Heart right ventricle (tissue), 16 donors: ENCODE measurements around the gene PMEPA1. TPM values are rescaled to one million over a fixed set of nuclear protein-coding genes. Genes with fewer than 3 reads are reported as not detected.

ENCODE experiments used
- ATAC-seq, 8 donors: fragments of 200-7000 bp; cut with Tn5 transposase; one replicate each; pipeline ENCODE4 v1.9.1; 2020; ENCODE audit warnings: mild to moderate bottlenecking in 8 of 8, moderate library complexity in 8 of 8, moderate number of reproducible peaks in 1 of 8
- DNase-seq, 2 donors: peaks; one replicate each; pipeline ENCODE4 v3.0.0-alpha.2; 2020
- H3K27ac ChIP-seq, 10 donors: fragments of 200-600 bp; sonication (generic) in 2 of 10; one replicate each; pipeline versions ENCODE4 v1.5.0 to v1.8.0; 2020 to 2022; ENCODE audit warnings: mild to moderate bottlenecking in 3 of 10
- H3K27me3 ChIP-seq, 7 donors: fragments of 200-600 bp; one replicate each; pipeline ENCODE4 v1.8.0; 2021 to 2022; ENCODE audit warnings: mild to moderate bottlenecking in 2 of 7
- H3K36me3 ChIP-seq, 9 donors: fragments of 200-600 bp; sonication (generic) in 1 of 9; one replicate each; pipeline versions ENCODE4 v1.5.0 to v1.8.0; 2020 to 2022; ENCODE audit warnings: mild to moderate bottlenecking in 2 of 9
- H3K4me1 ChIP-seq, 9 donors: fragments of 200-600 bp; sonication (generic) in 1 of 9; one replicate each; pipeline versions ENCODE4 v1.5.0 to v1.8.0; 2020 to 2022; ENCODE audit warnings: mild to moderate bottlenecking in 4 of 9
- H3K4me3 ChIP-seq, 10 donors: fragments of 200-600 bp; sonication (generic) in 2 of 10; one replicate each; pipeline versions ENCODE4 v1.5.0 to v1.8.0; 2020 to 2022; ENCODE audit warnings: mild to moderate bottlenecking in 7 of 10, moderate library complexity in 2 of 10
- H3K9me3 ChIP-seq, 11 donors: fragments of 200-600 bp in 10 of 11; sonication (generic) in 2 of 11; one replicate each; pipeline versions ENCODE4 v1.5.0 to v1.8.0; 2013 to 2022; ENCODE audit warnings: mild to moderate bottlenecking in 2 of 11, control low read depth in 1 of 11, moderate library complexity in 1 of 11
- WGBS, 2 donors: extraction: QIAGEN DNeasy Blood & Tissue Kit; methylation state at CpG; one replicate each; pipeline ENCODE4 v1.1.7; 2013; ENCODE audit warnings: inconsistent platforms in 1 of 2; 5-methylcytosine and 5-hydroxymethylcytosine counted together
- intact Hi-C, 10 donors: fragments of 100-400 bp; cut with DNase I; formaldehyde crosslinking; loops; one replicate each; pipeline versions ENCODE4 v1.11.1 to v1.14.2; 2022
- polyA plus RNA-seq, 2 donors: library from polyadenylated mRNA; stranded (reverse); fragments of 200-250 nt; gene quantifications; one replicate each; pipeline ENCODE4 v1.2.3, GENCODE V29; 2013
- total RNA-seq, 10 donors: library from RNA; stranded (reverse); fragmentation: NEBNext Ultra II Directional in 3 of 10; extraction: Animal tissue kit (Norgen Biotek cat#: 25700) in 3 of 10; gene quantifications; one replicate each; pipeline versions ENCODE4 v1.2.1 to v1.2.4, GENCODE V29; 2021 to 2023
- TF ChIP-seq, protein P1 (sequence below), 9 donors: fragments of 200-600 bp; sonication (generic) in 2 of 9; IDR thresholded peaks; one replicate each; pipeline versions ENCODE4 v1.5.0 to v1.8.0; 2021 to 2022; ENCODE audit warnings: antibody characterized with exemption in 9 of 9, mild to moderate bottlenecking in 5 of 9, moderate library complexity in 1 of 9
- donor health status: Arrhythmogenic right ventricular cardiomyopathy.
- donor health status: ischemic (EF 13 %, LVEDD 7.1; RV severe dilation, severe dysfunction).
- donor health status: healthy with polysubstance abuse.
- donor health status: DM: no; HTN: yes; CAD: no.
- donor health status: DM: no; HTN: no; CAD: no.
- donor health status: ischemic (EF 25% LVEDD 6.9; RV normal size, moderate dysfunction).
- donor health status: ischemic (EF 25% LVEDD 5.7; RV mildly dilated, moderate dysfunction).
- donor health status: healthy.
- donor health status: DM: yes; HTN: yes; CAD: no.
- donor health status: Ischemic cardiomyopathy.
- donor health status: ischemic (EF 35%, LVEDD 5.7; RV mildly dilated, moderate dysfunction).
- donor health status: nonischemic (EF 11% LVEDD 7.7; RV severe dilation, severe dysfunction).
- donor health status: DM: yes; HTN: yes; CAD: no.
- donor health status: PGD.
- donor health status: ischemic (EF 29% LVEDD 5.4; RV normal size, mild dysfunction).
- donor health status: nonischemic (EF 23%, LVEDD 6.1; RV moderate dilation, normal function).

The PMEPA1 gene
- total and polyA plus RNA-seq, 12 donors = 10.5 to 81.8 (median 30.4) TPM

DNA sequence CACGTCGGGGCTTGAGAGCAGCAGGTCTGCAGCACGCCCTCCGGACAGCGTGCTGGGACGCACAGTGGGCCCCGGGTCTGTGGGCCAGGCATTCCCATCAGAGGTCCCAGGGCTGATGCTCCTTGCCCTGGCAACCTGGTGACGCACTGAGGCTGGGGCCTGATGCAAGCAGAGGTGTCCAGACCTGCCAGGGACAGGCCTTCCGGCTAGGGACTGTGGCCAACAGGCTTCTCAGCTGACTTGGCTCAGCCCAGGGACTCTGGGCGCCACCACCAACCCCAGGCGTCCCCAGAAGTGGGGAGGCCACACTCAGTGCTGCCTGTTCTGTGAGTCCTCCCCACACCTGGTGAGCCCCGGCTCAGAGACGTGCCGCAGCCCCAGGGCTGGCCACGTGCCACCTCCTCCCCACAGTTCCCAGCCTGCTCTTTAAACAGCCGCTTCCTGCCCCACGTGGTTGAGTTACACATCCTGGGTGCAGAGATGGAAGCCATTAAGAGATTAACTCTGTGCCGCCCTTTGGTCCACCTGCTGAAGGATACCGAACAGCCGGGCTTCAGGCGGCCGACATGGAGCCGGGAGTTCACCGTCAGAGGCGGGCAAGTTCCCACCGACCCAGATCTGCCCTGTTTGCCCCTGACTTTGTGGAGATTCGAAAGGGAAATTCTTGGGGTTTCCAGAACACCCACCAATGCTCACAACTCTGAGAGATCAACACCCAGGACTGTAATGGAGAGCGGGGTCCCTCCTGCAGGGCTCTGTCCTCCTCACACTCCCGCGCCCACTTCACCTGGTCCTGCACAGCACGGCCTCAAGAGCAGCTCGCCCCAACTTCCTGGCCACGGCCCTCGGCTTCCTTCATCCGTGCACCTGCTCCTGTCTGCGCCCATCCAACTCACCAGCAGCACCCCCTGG lies 52.0 kb downstream of the PMEPA1 start:
- TF ChIP-seq, protein P1, sequence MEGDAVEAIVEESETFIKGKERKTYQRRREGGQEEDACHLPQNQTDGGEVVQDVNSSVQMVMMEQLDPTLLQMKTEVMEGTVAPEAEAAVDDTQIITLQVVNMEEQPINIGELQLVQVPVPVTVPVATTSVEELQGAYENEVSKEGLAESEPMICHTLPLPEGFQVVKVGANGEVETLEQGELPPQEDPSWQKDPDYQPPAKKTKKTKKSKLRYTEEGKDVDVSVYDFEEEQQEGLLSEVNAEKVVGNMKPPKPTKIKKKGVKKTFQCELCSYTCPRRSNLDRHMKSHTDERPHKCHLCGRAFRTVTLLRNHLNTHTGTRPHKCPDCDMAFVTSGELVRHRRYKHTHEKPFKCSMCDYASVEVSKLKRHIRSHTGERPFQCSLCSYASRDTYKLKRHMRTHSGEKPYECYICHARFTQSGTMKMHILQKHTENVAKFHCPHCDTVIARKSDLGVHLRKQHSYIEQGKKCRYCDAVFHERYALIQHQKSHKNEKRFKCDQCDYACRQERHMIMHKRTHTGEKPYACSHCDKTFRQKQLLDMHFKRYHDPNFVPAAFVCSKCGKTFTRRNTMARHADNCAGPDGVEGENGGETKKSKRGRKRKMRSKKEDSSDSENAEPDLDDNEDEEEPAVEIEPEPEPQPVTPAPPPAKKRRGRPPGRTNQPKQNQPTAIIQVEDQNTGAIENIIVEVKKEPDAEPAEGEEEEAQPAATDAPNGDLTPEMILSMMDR (IDR thresholded peaks at IDR 0.05) = no peak
- H3K36me3 ChIP-seq = peaks cover 0 to 57% (median 3%) of the 10 kb centered on the region in 9 donors
- WGBS, 2 donors = 66 to 74% methylated on average over 36 of the region's 36 CpGs
- DNase-seq = peak; percentile 44 to 60
- peak overlapping the region in 3 of 10 donors; percentile 3 to 30 (median 7) for H3K27ac ChIP-seq
- H3K4me3 ChIP-seq = no peak overlapping the region
- intact Hi-C loops = loop anchor here in 6 of 10 donors (5.0 to 10.0 kb wide), 7 partner anchors 90 to 527 kb away; no protein-coding TSS in a partner anchor
- H3K27me3 ChIP-seq = no peaks in the 10 kb centered on the region
- H3K4me1 ChIP-seq = peaks cover 0 to 33% (median 10%) of the 10 kb centered on the region in 9 donors
- H3K9me3 ChIP-seq = no peaks in the 10 kb centered on the region
- ATAC-seq = peak; percentile 43 to 88 (median 78)

DNA sequence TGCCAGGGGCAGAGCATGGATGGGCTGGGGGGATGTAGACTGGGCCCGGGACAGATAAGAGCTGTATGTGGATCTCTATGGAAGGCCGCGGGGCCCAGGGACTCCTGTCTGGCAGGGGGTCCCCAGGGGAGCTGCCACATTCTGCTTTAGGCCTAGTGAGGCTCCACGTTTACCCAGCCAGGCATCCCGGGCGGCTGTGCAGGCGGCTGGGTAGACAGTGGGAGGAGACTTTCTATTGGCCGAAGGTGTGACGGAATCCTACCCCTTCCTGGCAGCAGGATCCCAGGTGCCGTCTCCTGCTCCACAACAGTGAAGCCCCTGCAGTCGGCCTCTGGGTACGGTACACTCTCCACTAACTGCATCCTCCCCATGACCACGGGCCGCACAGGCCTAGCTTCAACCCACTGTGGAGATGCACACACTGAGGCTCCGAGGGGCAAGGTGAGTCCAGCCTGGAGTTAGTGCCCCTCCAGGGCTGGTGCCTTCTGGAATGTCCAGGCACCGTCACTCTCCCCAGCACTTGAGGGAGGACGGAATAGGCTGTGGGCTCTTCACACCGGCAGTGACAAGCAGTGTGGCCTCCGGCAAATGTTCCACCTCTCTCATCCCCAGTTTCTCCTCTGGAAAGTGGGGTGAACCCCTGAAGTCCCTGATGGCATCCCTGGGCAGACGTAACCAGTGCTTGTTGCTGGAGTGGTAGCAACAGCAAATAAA lies 52.8 kb downstream of the PMEPA1 start:
- peaks cover 0 to 33% (median 10%) of the 10 kb centered on the region in 9 donors for H3K4me1 ChIP-seq
- H3K9me3 ChIP-seq = no peaks in the 10 kb centered on the region
- peak overlapping the region in 3 of 10 donors; percentile 3 to 30 (median 7) for H3K27ac ChIP-seq
- H3K4me3 ChIP-seq = no peak overlapping the region
- 91% methylated on average over 20 of the region's 20 CpGs for WGBS, 2 donors
- DNase-seq (peak in 1 of 2 donors; percentile 3), ATAC-seq (no peak)
- H3K36me3 ChIP-seq = peaks cover 0 to 65% (median 7%) of the 10 kb centered on the region in 9 donors
- no peaks in the 10 kb centered on the region for H3K27me3 ChIP-seq
- TF ChIP-seq, protein P1 (IDR thresholded peaks at IDR 0.05) = no peak
- intact Hi-C loops = loop anchor here in 6 of 10 donors (5.0 to 10.0 kb wide), 7 partner anchors 90 to 528 kb away; no protein-coding TSS in a partner anchor

DNA sequence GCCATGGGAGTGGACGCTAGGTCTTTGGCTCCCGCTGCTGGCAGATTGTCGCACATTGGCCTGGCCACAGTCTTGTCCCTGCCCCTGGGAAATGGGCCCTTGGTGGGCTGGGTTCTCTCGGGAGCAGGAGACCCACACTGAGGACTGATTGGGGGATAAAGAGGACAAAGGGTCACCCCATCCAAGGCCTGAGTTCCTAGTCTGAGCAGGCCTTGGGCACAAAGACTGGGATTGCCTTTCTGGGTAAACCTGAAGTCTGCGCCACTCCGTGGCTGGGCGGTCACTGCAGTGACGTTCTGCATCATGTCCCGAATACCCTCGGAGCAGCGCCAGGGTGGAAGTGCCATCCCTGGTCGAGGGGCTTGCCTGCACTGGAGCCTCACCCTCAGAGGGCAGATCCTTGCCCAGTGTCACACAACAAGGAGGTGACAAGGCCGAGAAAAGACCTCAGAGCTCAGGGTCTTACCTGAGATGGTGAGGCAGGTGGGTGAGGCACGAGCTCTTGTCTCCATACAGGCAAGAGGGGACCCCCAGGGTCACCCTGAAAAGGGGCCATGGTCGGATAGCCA lies 53.5 kb downstream of the PMEPA1 start:
- intact Hi-C loops = loop anchor here in 6 of 10 donors (5.0 to 10.0 kb wide), 7 partner anchors 91 to 528 kb away; no protein-coding TSS in a partner anchor
- TF ChIP-seq, protein P1 (IDR thresholded peaks at IDR 0.05) = no peak
- peaks cover 0 to 72% (median 14%) of the 10 kb centered on the region in 9 donors for H3K36me3 ChIP-seq
- H3K27ac ChIP-seq = no peak overlapping the region
- DNase-seq = peak in 1 of 2 donors; percentile 3
- H3K4me1 ChIP-seq = peaks cover 0 to 29% (median 9%) of the 10 kb centered on the region in 9 donors
- no peaks in the 10 kb centered on the region for H3K9me3 ChIP-seq
- H3K4me3 ChIP-seq = no peak overlapping the region
- ATAC-seq = no peak
- H3K27me3 ChIP-seq = no peaks in the 10 kb centered on the region
- WGBS, 2 donors = 90% methylated on average over 15 of the region's 15 CpGs

DNA sequence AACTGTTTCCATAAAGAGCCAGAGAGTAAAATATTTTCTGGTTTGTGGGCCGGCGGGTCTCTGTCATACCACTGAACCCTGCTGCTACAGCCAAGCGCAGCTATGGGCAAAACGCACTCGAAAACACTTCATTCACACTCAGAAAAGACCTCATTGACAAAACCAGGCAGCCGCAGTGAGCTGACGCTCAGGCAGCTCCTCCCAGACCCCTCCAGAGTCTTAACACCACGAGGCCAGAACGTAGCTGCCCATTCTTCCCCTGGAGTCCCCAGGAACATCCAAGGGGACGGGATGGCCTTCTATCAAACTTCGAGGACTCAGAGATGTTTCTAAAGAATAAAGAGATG lies 54.0 kb downstream of the PMEPA1 start:
- TF ChIP-seq, protein P1 (IDR thresholded peaks at IDR 0.05) = no peak
- no peak for ATAC-seq
- no peaks in the 10 kb centered on the region for H3K27me3 ChIP-seq
- intact Hi-C loops = loop anchor here in 9 of 10 donors (2.0 to 10.0 kb wide), 9 partner anchors 92 to 529 kb away; no protein-coding TSS in a partner anchor
- no peak for DNase-seq
- no peak overlapping the region for H3K27ac ChIP-seq
- 88 to 90% methylated on average over 11 of the region's 11 CpGs for WGBS, 2 donors
- H3K9me3 ChIP-seq = no peaks in the 10 kb centered on the region
- H3K36me3 ChIP-seq = peaks cover 0 to 77% (median 19%) of the 10 kb centered on the region in 9 donors
- no peak overlapping the region for H3K4me3 ChIP-seq
- H3K4me1 ChIP-seq = peaks cover 0 to 24% (median 9%) of the 10 kb centered on the region in 9 donors
